Endodermal cell (in vitro differentiated cells): Measurements from ENCODE around the gene ZBTB7C. TPM values are rescaled to one million over a fixed set of nuclear protein-coding genes. Genes with fewer than 3 reads are reported as not detected.

ENCODE experiments used
- DNase-seq: peaks from one replicate; pipeline ENCODE4 v3.0.0-alpha.2; 2017
- H3K27ac ChIP-seq: 2 replicates; pipeline ENCODE4 v1.5.1; 2013; ENCODE audit warnings: mild to moderate bottlenecking, low read depth, low read length, moderate library complexity
- H3K27me3 ChIP-seq: 2 replicates; pipeline ENCODE4 v1.6.1; 2013; ENCODE audit warnings: mild to moderate bottlenecking, low read length, moderate library complexity; ENCODE audit not compliant: insufficient read depth, control insufficient read depth, poor library complexity, severe bottlenecking
- H3K36me3 ChIP-seq: 2 replicates; pipeline ENCODE4 v1.7.0; 2013; ENCODE audit warnings: mild to moderate bottlenecking, low read length, moderate library complexity; ENCODE audit not compliant: control insufficient read depth, insufficient read depth
- H3K4me1 ChIP-seq: one replicate; pipeline ENCODE4 v1.7.0; 2013; ENCODE audit warnings: low read length; ENCODE audit not compliant: control insufficient read depth, insufficient read depth
- H3K4me3 ChIP-seq: 2 replicates; pipeline ENCODE4 v1.5.1; 2013; ENCODE audit warnings: mild to moderate bottlenecking, low read length, moderate library complexity
- H3K9ac ChIP-seq: 2 replicates; pipeline ENCODE4 v1.6.1; 2013; ENCODE audit warnings: mild to moderate bottlenecking, low read length, moderate library complexity; ENCODE audit not compliant: poor library complexity, severe bottlenecking; ENCODE audit errors: extremely low read depth
- H3K9me3 ChIP-seq: 2 replicates; pipeline ENCODE4 v1.6.1; 2013; ENCODE audit warnings: mild to moderate bottlenecking, low read length, moderate library complexity; ENCODE audit not compliant: control insufficient read depth
- H3K27ac Mint-ChIP-seq: 2 replicates; pipeline ENCODE4 v1.8.0; 2020; ENCODE audit warnings: mixed read lengths
- H3K27me3 Mint-ChIP-seq: 2 replicates; pipeline ENCODE4 v1.8.0; 2021; ENCODE audit warnings: mild to moderate bottlenecking, mixed read lengths; ENCODE audit not compliant: insufficient read depth
- H3K36me3 Mint-ChIP-seq: 2 replicates; pipeline ENCODE4 v1.8.0; 2020; ENCODE audit warnings: low read depth, mixed read lengths
- H3K4me1 Mint-ChIP-seq: 2 replicates; pipeline ENCODE4 v1.8.0; 2020; ENCODE audit warnings: mixed read lengths
- H3K4me3 Mint-ChIP-seq: 2 replicates; pipeline ENCODE4 v1.8.0; 2020; ENCODE audit warnings: mild to moderate bottlenecking, moderate library complexity, mixed read lengths
- H3K9me3 Mint-ChIP-seq: 2 replicates; pipeline ENCODE4 v1.8.0; 2020; ENCODE audit warnings: mild to moderate bottlenecking, mixed read lengths
- CTCF ChIP-seq: fragments of 200-600 bp; sonication (generic); conservative IDR thresholded peaks from 2 replicates; pipeline ENCODE4 v1.5.0; 2021; ENCODE audit warnings: antibody characterized with exemption, mild to moderate bottlenecking
- WGBS, 2 experiments: methylation state at CpG; one replicate each; pipeline versions ENCODE4 v1.1.5 to v1.1.7; 2013; ENCODE audit warnings: missing lambda C conversion rate in 2 of 2, mixed read lengths in 1 of 2; ENCODE audit not compliant: insufficient coverage in 1 of 2, insufficient read length in 1 of 2; 5-methylcytosine and 5-hydroxymethylcytosine counted together
- total RNA-seq, 2 donors: library from RNA; stranded (reverse); fragmentation: NEBNext Ultra II Directional in 1 of 2; extraction: Animal tissue kit (Norgen Biotek cat#: 25700) in 1 of 2; gene quantifications; 2 replicates in 1 of 2; 3 replicates in 1 of 2; pipeline ENCODE4 v1.2.1, GENCODE V29; 2021

Gene ZBTB7C
- total RNA-seq, 2 donors from 2014 or later: 0.31 to 0.62 TPM

GRCh38 chr18:48078448-48078847 is 330.7 kb downstream of the ZBTB7C start:
- no peaks in the 10 kb centered on the region for H3K36me3 Mint-ChIP-seq
- DNase-seq: no peak
- no peak for TF ChIP-seq CTCF
- H3K27me3 ChIP-seq: no peaks in the 10 kb centered on the region
- H3K4me1 Mint-ChIP-seq: no peaks in the 10 kb centered on the region
- no peak overlapping the region for H3K9ac ChIP-seq
- no peaks in the 10 kb centered on the region for H3K9me3 ChIP-seq
- no peaks in the 10 kb centered on the region for H3K9me3 Mint-ChIP-seq
- H3K27ac Mint-ChIP-seq: no peak overlapping the region
- no peak overlapping the region for H3K4me3 Mint-ChIP-seq
- H3K4me3 ChIP-seq: no peak overlapping the region
- H3K4me1 ChIP-seq: no peaks in the 10 kb centered on the region
- no peak overlapping the region for H3K27ac ChIP-seq
- no peaks in the 10 kb centered on the region for H3K36me3 ChIP-seq
- no peaks in the 10 kb centered on the region for H3K27me3 Mint-ChIP-seq
- WGBS, 2 experiments: 83 to 94% methylated on average over 2 to 4 of the region's 4 CpGs

GRCh38 chr18:48077291-48077690 is 331.9 kb downstream of the ZBTB7C start:
- no peaks in the 10 kb centered on the region for H3K9me3 ChIP-seq
- no peaks in the 10 kb centered on the region for H3K36me3 ChIP-seq
- no peaks in the 10 kb centered on the region for H3K27me3 ChIP-seq
- no peak for DNase-seq
- Mint-ChIP-seq H3K4me1 (peaks cover 6% of the 10 kb centered on the region), H3K27me3 (no peaks in the 10 kb centered on the region), H3K4me3 (no peak overlapping the region), H3K36me3 (no peaks in the 10 kb centered on the region), H3K9me3 (no peaks in the 10 kb centered on the region), H3K27ac (no peak overlapping the region)
- WGBS, 2 experiments: 88 to 91% methylated on average over 4 to 8 of the region's 8 CpGs
- H3K4me3 ChIP-seq: no peak overlapping the region
- H3K27ac ChIP-seq: no peak overlapping the region
- H3K9ac ChIP-seq: no peak overlapping the region
- no peak for TF ChIP-seq CTCF
- H3K4me1 ChIP-seq: no peaks in the 10 kb centered on the region

- no peak for TF ChIP-seq CTCF
- Mint-ChIP-seq H3K36me3 (no peaks in the 10 kb centered on the region), H3K9me3 (no peaks in the 10 kb centered on the region), H3K4me3 (no peak overlapping the region), H3K4me1 (peaks cover 8% of the 10 kb centered on the region), H3K27ac (no peak overlapping the region), H3K27me3 (no peaks in the 10 kb centered on the region)
- DNase-seq: no peak
- Histone ChIP-seq H3K27me3 (no peaks in the 10 kb centered on the region), H3K36me3 (no peaks in the 10 kb centered on the region), H3K9ac (no peak overlapping the region), H3K4me1 (no peaks in the 10 kb centered on the region), H3K9me3 (no peaks in the 10 kb centered on the region), H3K4me3 (no peak overlapping the region), H3K27ac (no peak overlapping the region)
- 69 to 83% methylated on average over 2 of the region's 2 CpGs for WGBS, 2 experiments
These were observed 332.7 kb downstream of the ZBTB7C start for GRCh38 chr18:48076461-48076860.
